ENCODE results near the gene ISM1.
A peak's percentile ranks its signal among the peaks of the same experiment; 100 is the strongest.

The ISM1 gene

GRCh38 chr20:13211956-13212618, 9.0 kb upstream of the ISM1 start:
- Mint-ChIP-seq H3K27ac (no peak overlapping the region), H3K36me3 (ENCODE audit: low read depth) (no peaks in the 10 kb centered on the region), H3K27me3 (ENCODE audit: low read depth) (peaks cover 31% of the 10 kb centered on the region), H3K4me3 (no peak overlapping the region), H3K9me3 (peaks cover 5% of the 10 kb centered on the region), H3K4me1 (ENCODE audit: low read depth) (peaks cover 31% of the 10 kb centered on the region)
- DNase-seq (ENCODE audit: low spot score) = no peak

- Mint-ChIP-seq H3K27me3 (ENCODE audit: low read depth) (peaks cover 36% of the 10 kb centered on the region), H3K9me3 (peaks cover 5% of the 10 kb centered on the region)
These were observed 8.3 kb upstream of the ISM1 start for GRCh38 chr20:13212750-13213149.

GRCh38 chr20:13213335-13213734, 7.7 kb upstream of the ISM1 start:
- no peak for DNase-seq (ENCODE audit: low spot score)
- Mint-ChIP-seq H3K36me3 (ENCODE audit: low read depth) (no peaks in the 10 kb centered on the region), H3K4me3 (no peak overlapping the region), H3K27me3 (ENCODE audit: low read depth) (peaks cover 42% of the 10 kb centered on the region), H3K4me1 (ENCODE audit: low read depth) (peaks cover 31% of the 10 kb centered on the region), H3K27ac (no peak overlapping the region), H3K9me3 (peaks cover 5% of the 10 kb centered on the region)

More at GRCh38 chr20:13212750-13213149, 8.3 kb upstream of the ISM1 start:
- no peaks in the 10 kb centered on the region for H3K36me3 Mint-ChIP-seq (ENCODE audit: low read depth)
- H3K4me1 Mint-ChIP-seq (ENCODE audit: low read depth) = peaks cover 31% of the 10 kb centered on the region
- H3K4me3 Mint-ChIP-seq = no peak overlapping the region
- DNase-seq (ENCODE audit: low spot score) = peak; percentile 54
- no peak overlapping the region for H3K27ac Mint-ChIP-seq

- Mint-ChIP-seq H3K27me3 (ENCODE audit: low read depth) (peaks cover 66% of the 10 kb centered on the region), H3K9me3 (peaks cover 5% of the 10 kb centered on the region), H3K27ac (no peak overlapping the region)
These were observed 4.5 kb upstream of the ISM1 start for GRCh38 chr20:13216533-13216932.

GRCh38 chr20:13219327-13220193, 1.5 kb upstream of the ISM1 start:
- Mint-ChIP-seq H3K27me3 (ENCODE audit: low read depth) (peaks cover 68% of the 10 kb centered on the region), H3K27ac (peak overlapping the region; percentile 42), H3K4me3 (peak overlapping the region; percentile 85), H3K4me1 (ENCODE audit: low read depth) (peaks cover 16% of the 10 kb centered on the region), H3K9me3 (no peaks in the 10 kb centered on the region), H3K36me3 (ENCODE audit: low read depth) (peaks cover 3% of the 10 kb centered on the region)
- no peak for DNase-seq (ENCODE audit: low spot score)

More at GRCh38 chr20:13216533-13216932, 4.5 kb upstream of the ISM1 start:
- Mint-ChIP-seq H3K36me3 (ENCODE audit: low read depth) (no peaks in the 10 kb centered on the region), H3K4me3 (no peak overlapping the region), H3K4me1 (ENCODE audit: low read depth) (peaks cover 35% of the 10 kb centered on the region)
- DNase-seq (ENCODE audit: low spot score) = no peak

- H3K4me3 Mint-ChIP-seq = peak overlapping the region; percentile 85
- H3K36me3 Mint-ChIP-seq (ENCODE audit: low read depth) = peaks cover 3% of the 10 kb centered on the region
- H3K9me3 Mint-ChIP-seq = no peaks in the 10 kb centered on the region
- peaks cover 62% of the 10 kb centered on the region for H3K27me3 Mint-ChIP-seq (ENCODE audit: low read depth)
- DNase-seq (ENCODE audit: low spot score) = peak; percentile 40
- H3K4me1 Mint-ChIP-seq (ENCODE audit: low read depth) = peaks cover 12% of the 10 kb centered on the region
- peak overlapping the region; percentile 68 for H3K27ac Mint-ChIP-seq
These were observed 725 bp upstream of the ISM1 start for GRCh38 chr20:13220194-13220903.

- H3K9me3 Mint-ChIP-seq = no peaks in the 10 kb centered on the region
- DNase-seq (ENCODE audit: low spot score) = no peak
- peaks cover 59% of the 10 kb centered on the region for H3K27me3 Mint-ChIP-seq (ENCODE audit: low read depth)
- peaks cover 12% of the 10 kb centered on the region for H3K4me1 Mint-ChIP-seq (ENCODE audit: low read depth)
- no peak overlapping the region for H3K4me3 Mint-ChIP-seq
- H3K27ac Mint-ChIP-seq = no peak overlapping the region
- peaks cover 3% of the 10 kb centered on the region for H3K36me3 Mint-ChIP-seq (ENCODE audit: low read depth)
These were observed 219 bp downstream of the ISM1 start for GRCh38 chr20:13221313-13221672.

GRCh38 chr20:13221673-13222318, 722 bp downstream of the ISM1 start:
- peak; percentile 74 for DNase-seq (ENCODE audit: low spot score)
- H3K9me3 Mint-ChIP-seq = peaks cover 5% of the 10 kb centered on the region
- H3K27ac Mint-ChIP-seq = peak overlapping the region; percentile 78
- H3K4me1 Mint-ChIP-seq (ENCODE audit: low read depth) = peaks cover 10% of the 10 kb centered on the region
- peaks cover 54% of the 10 kb centered on the region for H3K27me3 Mint-ChIP-seq (ENCODE audit: low read depth)
- peaks cover 7% of the 10 kb centered on the region for H3K36me3 Mint-ChIP-seq (ENCODE audit: low read depth)
- peak overlapping the region; percentile 86 for H3K4me3 Mint-ChIP-seq

- Mint-ChIP-seq H3K4me1 (ENCODE audit: low read depth) (peaks cover 10% of the 10 kb centered on the region), H3K27me3 (ENCODE audit: low read depth) (peaks cover 52% of the 10 kb centered on the region), H3K27ac (no peak overlapping the region), H3K9me3 (peaks cover 7% of the 10 kb centered on the region), H3K36me3 (ENCODE audit: low read depth) (peaks cover 9% of the 10 kb centered on the region), H3K4me3 (peak overlapping the region; percentile 86)
- DNase-seq (ENCODE audit: low spot score) = no peak
These were observed 1.2 kb downstream of the ISM1 start for GRCh38 chr20:13222319-13222716.

GRCh38 chr20:13223736-13224520, 2.9 kb downstream of the ISM1 start:
- H3K4me3 Mint-ChIP-seq = no peak overlapping the region

GRCh38 chr20:13226367-13226766, 5.3 kb downstream of the ISM1 start:
- H3K27ac Mint-ChIP-seq = no peak overlapping the region
- no peak for DNase-seq (ENCODE audit: low spot score)
- H3K36me3 Mint-ChIP-seq (ENCODE audit: low read depth) = peaks cover 12% of the 10 kb centered on the region
- no peak overlapping the region for H3K4me3 Mint-ChIP-seq
- H3K4me1 Mint-ChIP-seq (ENCODE audit: low read depth) = peaks cover 37% of the 10 kb centered on the region
- peaks cover 11% of the 10 kb centered on the region for H3K9me3 Mint-ChIP-seq
- H3K27me3 Mint-ChIP-seq (ENCODE audit: low read depth) = peaks cover 18% of the 10 kb centered on the region

More at GRCh38 chr20:13223736-13224520, 2.9 kb downstream of the ISM1 start:
- Mint-ChIP-seq H3K4me1 (ENCODE audit: low read depth) (peaks cover 17% of the 10 kb centered on the region), H3K36me3 (ENCODE audit: low read depth) (peaks cover 12% of the 10 kb centered on the region), H3K27me3 (ENCODE audit: low read depth) (peaks cover 36% of the 10 kb centered on the region), H3K27ac (no peak overlapping the region), H3K9me3 (peaks cover 11% of the 10 kb centered on the region)
- DNase-seq (ENCODE audit: low spot score) = no peak

- Mint-ChIP-seq H3K36me3 (ENCODE audit: low read depth) (peaks cover 13% of the 10 kb centered on the region), H3K27me3 (ENCODE audit: low read depth) (peaks cover 9% of the 10 kb centered on the region), H3K9me3 (peaks cover 11% of the 10 kb centered on the region), H3K27ac (peak overlapping the region; percentile 98), H3K4me1 (ENCODE audit: low read depth) (peaks cover 38% of the 10 kb centered on the region), H3K4me3 (peak overlapping the region; percentile 70)
- no peak for DNase-seq (ENCODE audit: low spot score)
These were observed 7.7 kb downstream of the ISM1 start for GRCh38 chr20:13228771-13229170.

GRCh38 chr20:13229538-13229937, 8.5 kb downstream of the ISM1 start:
- peaks cover 38% of the 10 kb centered on the region for H3K4me1 Mint-ChIP-seq (ENCODE audit: low read depth)
- H3K4me3 Mint-ChIP-seq = peak overlapping the region; percentile 70
- DNase-seq (ENCODE audit: low spot score) = no peak
- H3K27me3 Mint-ChIP-seq (ENCODE audit: low read depth) = peaks cover 5% of the 10 kb centered on the region
- H3K27ac Mint-ChIP-seq = peak overlapping the region; percentile 98
- H3K36me3 Mint-ChIP-seq (ENCODE audit: low read depth) = peaks cover 10% of the 10 kb centered on the region
- peaks cover 11% of the 10 kb centered on the region for H3K9me3 Mint-ChIP-seq
